Liver (tissue), 9 donors: Measurements from ENCODE around the gene UCK2. TPM values are rescaled to one million over a fixed set of nuclear protein-coding genes. Genes with fewer than 3 reads are reported as not detected.

Experiments
- DNase-seq: peaks from one replicate; pipeline ENCODE4 v3.0.0-alpha.2; 2017; ENCODE audit warnings: low spot score
- H3K27ac ChIP-seq, 2 donors: one replicate each; pipeline ENCODE4 v1.7.0; 2013; ENCODE audit warnings: inconsistent platforms in 2 of 2, low read length in 2 of 2, control low read depth in 1 of 2, low read depth in 1 of 2, mild to moderate bottlenecking in 1 of 2
- H3K27me3 ChIP-seq, 4 donors: one replicate each; pipeline versions ENCODE4 v1.6.1 to v1.7.0; 2013; ENCODE audit warnings: low read length in 3 of 4, inconsistent platforms in 1 of 4, mild to moderate bottlenecking in 1 of 4, moderate library complexity in 1 of 4; ENCODE audit not compliant: control insufficient read depth in 4 of 4, insufficient read depth in 4 of 4
- H3K36me3 ChIP-seq, 4 donors: one replicate each; pipeline versions ENCODE4 v1.6.1 to v1.7.0; 2013; ENCODE audit warnings: low read length in 3 of 4, mild to moderate bottlenecking in 3 of 4, low read depth in 1 of 4, moderate library complexity in 1 of 4; ENCODE audit not compliant: control insufficient read depth in 4 of 4, insufficient read depth in 3 of 4
- H3K4me1 ChIP-seq, 4 donors: one replicate each; pipeline versions ENCODE4 v1.6.1 to v1.7.0; 2013; ENCODE audit warnings: low read length in 3 of 4, mild to moderate bottlenecking in 3 of 4, moderate library complexity in 1 of 4; ENCODE audit not compliant: control insufficient read depth in 4 of 4, insufficient read depth in 4 of 4
- H3K4me3 ChIP-seq, 3 donors: one replicate each; pipeline versions ENCODE4 v1.6.1 to v1.7.0; 2013; ENCODE audit warnings: low read length in 3 of 3, control low read depth in 1 of 3, low read depth in 1 of 3, mild to moderate bottlenecking in 1 of 3
- H3K9ac ChIP-seq, 2 donors: one replicate each; pipeline ENCODE4 v1.7.0; 2013; ENCODE audit warnings: low read length in 2 of 2, mild to moderate bottlenecking in 2 of 2, moderate library complexity in 2 of 2, control low read depth in 1 of 2, low read depth in 1 of 2
- H3K9me3 ChIP-seq, 4 donors: one replicate each; pipeline versions ENCODE4 v1.6.1 to v1.7.0; 2013; ENCODE audit warnings: low read length in 3 of 4; ENCODE audit not compliant: control insufficient read depth in 4 of 4
- CTCF ChIP-seq: fragments of 150-350 bp; IDR thresholded peaks from 2 replicates; pipeline ENCODE4 v1.5.1; 2017; ENCODE audit warnings: improper control_type of control experiment, low read depth, low read length; ENCODE audit not compliant: missing input control
- EGR1 ChIP-seq, 2 donors: IDR thresholded peaks; 2 replicates each; pipeline ENCODE4 v1.6.1; 2016 to 2018; ENCODE audit warnings: antibody characterized with exemption in 2 of 2, low read depth in 2 of 2
- FOXA1 ChIP-seq: IDR thresholded peaks from 2 replicates; pipeline ENCODE4 v1.6.1; 2016; ENCODE audit warnings: antibody characterized with exemption
- FOXA2 ChIP-seq: IDR thresholded peaks from 2 replicates; pipeline ENCODE4 v1.6.1; 2016; ENCODE audit warnings: antibody characterized with exemption
- GABPA ChIP-seq, 2 donors: IDR thresholded peaks in 1 of 2; conservative IDR thresholded peaks in 1 of 2; 2 replicates each; pipeline ENCODE4 v1.6.1; 2016; ENCODE audit warnings: antibody characterized with exemption in 2 of 2, mild to moderate bottlenecking in 1 of 2, moderate library complexity in 1 of 2
- HNF4A ChIP-seq, 2 donors: conservative IDR thresholded peaks; 2 replicates each; pipeline ENCODE4 v1.6.1; 2016; ENCODE audit warnings: antibody characterized with exemption in 2 of 2, mild to moderate bottlenecking in 2 of 2
- HNF4G ChIP-seq: IDR thresholded peaks from 2 replicates; pipeline ENCODE4 v1.6.1; 2016; ENCODE audit warnings: antibody characterized with exemption
- JUND ChIP-seq, 2 donors: IDR thresholded peaks; 2 replicates each; pipeline ENCODE4 v1.6.1; 2016; ENCODE audit warnings: antibody characterized with exemption in 2 of 2
- NR2F2 ChIP-seq: IDR thresholded peaks from 2 replicates; pipeline ENCODE4 v1.6.1; 2016; ENCODE audit warnings: antibody characterized with exemption
- RAD21 ChIP-seq, 2 donors: IDR thresholded peaks; 2 replicates each; pipeline ENCODE4 v1.6.1; 2016; ENCODE audit warnings: antibody characterized with exemption in 2 of 2, mild to moderate bottlenecking in 2 of 2
- RXRA ChIP-seq, 2 donors: IDR thresholded peaks; 2 replicates each; pipeline ENCODE4 v1.6.1; 2017 to 2018; ENCODE audit warnings: antibody characterized with exemption in 2 of 2, mild to moderate bottlenecking in 1 of 2
- SP1 ChIP-seq: IDR thresholded peaks from 2 replicates; pipeline ENCODE4 v1.6.1; 2018; ENCODE audit warnings: antibody characterized with exemption, mild to moderate bottlenecking
- TAF1 ChIP-seq: conservative IDR thresholded peaks from 2 replicates; pipeline ENCODE4 v1.6.1; 2016; ENCODE audit warnings: antibody characterized with exemption, mild to moderate bottlenecking
- ZBTB33 ChIP-seq: IDR thresholded peaks from 2 replicates; pipeline ENCODE4 v1.6.1; 2016; ENCODE audit warnings: antibody characterized with exemption
- WGBS: extraction: QIAGEN DNeasy Blood & Tissue Kit; methylation state at CpG from one replicate; pipeline ENCODE4 v1.1.7; 2013; 5-methylcytosine and 5-hydroxymethylcytosine counted together
- polyA plus RNA-seq, 2 donors: library from polyadenylated mRNA; stranded (reverse) in 1 of 2; unstranded in 1 of 2; fragments of 200-250 nt in 1 of 2; fragments of >200 nt in 1 of 2; fragmentation: Nextera tagmentation in 1 of 2; extraction: Ambion mirVana in 1 of 2; gene quantifications; one replicate each; pipeline versions ENCODE4 v1.2.1 to v1.2.3, GENCODE V29; 2013 to 2015
- total RNA-seq, 2 donors: library from RNA; depleted of rRNA; stranded (reverse); fragments of >200 nt; gene quantifications; one replicate each; pipeline ENCODE4 v1.2.3, GENCODE V29; 2014
- TF ChIP-seq, protein P1 (sequence below): IDR thresholded peaks from 2 replicates; pipeline ENCODE4 v1.6.1; 2016; ENCODE audit warnings: antibody characterized with exemption
- TF ChIP-seq, protein P2 (sequence below): IDR thresholded peaks from 2 replicates; pipeline ENCODE4 v1.6.1; 2016; ENCODE audit warnings: antibody characterized with exemption, mild to moderate bottlenecking
- TF ChIP-seq, protein P3 (sequence below): IDR thresholded peaks from 2 replicates; pipeline ENCODE4 v1.6.1; 2016; ENCODE audit warnings: antibody characterized with exemption
- donor health status: healthy.
- donor health status: healthy.
- donor health status: healthy.
- donor health status: healthy.
- donor health status: healthy.

The UCK2 gene
- total and polyA plus RNA-seq, 4 donors, result 8.9 to 25.5 (median 17.3) TPM

DNA sequence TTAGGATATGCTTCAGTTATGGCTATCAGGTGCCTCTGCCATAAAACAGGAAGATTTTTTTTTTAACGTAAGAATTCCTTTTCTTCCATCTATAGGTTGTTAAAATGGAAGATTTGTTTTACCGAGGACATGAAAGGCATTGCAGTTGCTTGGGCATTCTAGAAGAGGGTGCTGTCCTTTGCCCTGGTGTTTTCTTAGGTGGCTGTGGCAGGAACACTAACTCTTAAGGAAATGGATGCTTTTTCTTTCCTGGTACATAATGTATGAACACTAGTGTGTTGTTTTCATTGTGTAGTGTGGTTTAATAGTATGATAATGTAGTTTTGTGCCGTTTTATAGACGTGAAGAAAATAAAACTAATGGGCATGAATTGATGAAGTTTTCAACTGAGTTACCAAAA, 47.2 kb downstream of the UCK2 start:
- no peak for TF ChIP-seq SP1
- TF ChIP-seq, protein P1, sequence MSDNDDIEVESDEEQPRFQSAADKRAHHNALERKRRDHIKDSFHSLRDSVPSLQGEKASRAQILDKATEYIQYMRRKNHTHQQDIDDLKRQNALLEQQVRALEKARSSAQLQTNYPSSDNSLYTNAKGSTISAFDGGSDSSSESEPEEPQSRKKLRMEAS, result no peak
- TF ChIP-seq JUND (IDR thresholded peaks at IDR 0.05), result no peak
- no peak for TF ChIP-seq FOXA1
- TF ChIP-seq FOXA2, result no peak
- TF ChIP-seq TAF1, result no peak
- no peak for TF ChIP-seq RAD21 (IDR thresholded peaks at IDR 0.05)
- TF ChIP-seq HNF4G, result no peak
- no peak for TF ChIP-seq RXRA (IDR thresholded peaks at IDR 0.05)
- TF ChIP-seq CTCF, result no peak
- no peak for TF ChIP-seq GABPA (IDR thresholded peaks at IDR 0.05 in 1 of 2, conservative IDR thresholded peaks at IDR 0.05 in 1 of 2)
- TF ChIP-seq EGR1 (IDR thresholded peaks at IDR 0.05; ENCODE audit: low read depth in 2 of 2), result no peak
- no peak for TF ChIP-seq ZBTB33
- TF ChIP-seq, protein P2, sequence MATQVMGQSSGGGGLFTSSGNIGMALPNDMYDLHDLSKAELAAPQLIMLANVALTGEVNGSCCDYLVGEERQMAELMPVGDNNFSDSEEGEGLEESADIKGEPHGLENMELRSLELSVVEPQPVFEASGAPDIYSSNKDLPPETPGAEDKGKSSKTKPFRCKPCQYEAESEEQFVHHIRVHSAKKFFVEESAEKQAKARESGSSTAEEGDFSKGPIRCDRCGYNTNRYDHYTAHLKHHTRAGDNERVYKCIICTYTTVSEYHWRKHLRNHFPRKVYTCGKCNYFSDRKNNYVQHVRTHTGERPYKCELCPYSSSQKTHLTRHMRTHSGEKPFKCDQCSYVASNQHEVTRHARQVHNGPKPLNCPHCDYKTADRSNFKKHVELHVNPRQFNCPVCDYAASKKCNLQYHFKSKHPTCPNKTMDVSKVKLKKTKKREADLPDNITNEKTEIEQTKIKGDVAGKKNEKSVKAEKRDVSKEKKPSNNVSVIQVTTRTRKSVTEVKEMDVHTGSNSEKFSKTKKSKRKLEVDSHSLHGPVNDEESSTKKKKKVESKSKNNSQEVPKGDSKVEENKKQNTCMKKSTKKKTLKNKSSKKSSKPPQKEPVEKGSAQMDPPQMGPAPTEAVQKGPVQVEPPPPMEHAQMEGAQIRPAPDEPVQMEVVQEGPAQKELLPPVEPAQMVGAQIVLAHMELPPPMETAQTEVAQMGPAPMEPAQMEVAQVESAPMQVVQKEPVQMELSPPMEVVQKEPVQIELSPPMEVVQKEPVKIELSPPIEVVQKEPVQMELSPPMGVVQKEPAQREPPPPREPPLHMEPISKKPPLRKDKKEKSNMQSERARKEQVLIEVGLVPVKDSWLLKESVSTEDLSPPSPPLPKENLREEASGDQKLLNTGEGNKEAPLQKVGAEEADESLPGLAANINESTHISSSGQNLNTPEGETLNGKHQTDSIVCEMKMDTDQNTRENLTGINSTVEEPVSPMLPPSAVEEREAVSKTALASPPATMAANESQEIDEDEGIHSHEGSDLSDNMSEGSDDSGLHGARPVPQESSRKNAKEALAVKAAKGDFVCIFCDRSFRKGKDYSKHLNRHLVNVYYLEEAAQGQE, result no peak
- TF ChIP-seq NR2F2, result no peak
- TF ChIP-seq, protein P3, sequence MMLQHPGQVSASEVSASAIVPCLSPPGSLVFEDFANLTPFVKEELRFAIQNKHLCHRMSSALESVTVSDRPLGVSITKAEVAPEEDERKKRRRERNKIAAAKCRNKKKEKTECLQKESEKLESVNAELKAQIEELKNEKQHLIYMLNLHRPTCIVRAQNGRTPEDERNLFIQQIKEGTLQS, result no peak
- TF ChIP-seq HNF4A (conservative IDR thresholded peaks at IDR 0.05), result no peak

DNA sequence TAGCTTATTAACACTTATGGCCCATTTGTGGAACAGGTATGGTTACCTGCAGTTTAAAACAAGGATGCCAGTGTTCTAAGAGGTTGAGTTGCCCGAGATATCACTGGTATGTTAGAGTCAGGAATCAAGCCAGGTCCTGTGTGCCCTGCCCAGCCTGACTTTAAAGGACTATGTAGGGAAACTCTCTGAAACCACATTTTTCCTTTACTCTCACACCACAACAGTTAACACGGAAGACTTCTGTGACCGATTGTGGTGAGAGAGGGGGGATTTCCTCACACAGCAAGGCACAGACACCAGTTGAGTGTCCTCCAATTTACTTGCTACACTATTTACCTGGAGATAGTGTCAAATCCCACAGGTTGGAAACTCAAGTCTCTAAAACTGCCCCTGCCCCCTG, 47.8 kb downstream of the UCK2 start:
- H3K27me3 ChIP-seq, result no peaks in the 10 kb centered on the region
- H3K36me3 ChIP-seq, result no peaks in the 10 kb centered on the region
- H3K4me1 ChIP-seq, result peaks cover 4 to 11% (median 10%) of the 10 kb centered on the region in 4 donors
- WGBS, result 68% methylated on average over 3 of the region's 3 CpGs
- DNase-seq, result no peak
- no peak for TF ChIP-seq JUND (IDR thresholded peaks at IDR 0.05)
- TF ChIP-seq, protein P1, result no peak
- TF ChIP-seq EGR1 (IDR thresholded peaks at IDR 0.05; ENCODE audit: low read depth in 2 of 2), result no peak
- no peaks in the 10 kb centered on the region for H3K9me3 ChIP-seq
- no peak overlapping the region for H3K9ac ChIP-seq
- H3K27ac ChIP-seq, result no peak overlapping the region
- H3K4me3 ChIP-seq, result no peak overlapping the region

More for the DNA sequence above, 47.2 kb downstream of the UCK2 start:
- no peak overlapping the region for H3K27ac ChIP-seq
- 93% methylated on average over 4 of the region's 4 CpGs for WGBS
- H3K27me3 ChIP-seq, result no peaks in the 10 kb centered on the region
- no peaks in the 10 kb centered on the region for H3K9me3 ChIP-seq
- no peak overlapping the region for H3K4me3 ChIP-seq
- H3K9ac ChIP-seq, result no peak overlapping the region
- peaks cover 4 to 11% (median 7%) of the 10 kb centered on the region in 4 donors for H3K4me1 ChIP-seq
- no peak for DNase-seq
- H3K36me3 ChIP-seq, result no peaks in the 10 kb centered on the region
